Mesendoderm (in vitro differentiated cells): ENCODE results near the gene ADARB2. TPM values are rescaled to one million over a fixed set of nuclear protein-coding genes. Genes with fewer than 3 reads are reported as not detected.

Source experiments
- DNase-seq: peaks from one replicate; pipeline ENCODE4 v3.0.0; 2013
- H2AK5ac ChIP-seq: 2 replicates; pipeline ENCODE4 v1.6.1; 2013; ENCODE audit warnings: low read length, inconsistent platforms
- H2BK120ac ChIP-seq: 2 replicates; pipeline ENCODE4 v1.6.1; 2013; ENCODE audit warnings: low read depth, mild to moderate bottlenecking, low read length, moderate library complexity, mixed read lengths
- H2BK15ac ChIP-seq: replicated peaks from 2 replicates; pipeline ENCODE4 v1.6.1; 2013; ENCODE audit warnings: low read depth, mild to moderate bottlenecking, moderate library complexity
- H2BK5ac ChIP-seq: 2 replicates; pipeline ENCODE4 v1.6.1; 2013; ENCODE audit warnings: low read length, inconsistent platforms
- H3K18ac ChIP-seq: 2 replicates; pipeline ENCODE4 v1.6.1; 2013; ENCODE audit warnings: mild to moderate bottlenecking, low read length, mixed read lengths
- H3K23ac ChIP-seq: one replicate; pipeline ENCODE4 v1.6.1; 2013; ENCODE audit warnings: low read length
- H3K27ac ChIP-seq: 2 replicates; pipeline ENCODE4 v1.5.1; 2013; ENCODE audit warnings: low read depth, mild to moderate bottlenecking, inconsistent platforms, low read length, moderate library complexity
- H3K27me3 ChIP-seq: 2 replicates; pipeline ENCODE4 v1.6.1; 2013; ENCODE audit warnings: low read length, control low read depth, mild to moderate bottlenecking, inconsistent platforms; ENCODE audit not compliant: insufficient read depth, poor library complexity
- H3K36me3 ChIP-seq: 2 replicates; pipeline ENCODE4 v1.6.1; 2013; ENCODE audit warnings: low read length, inconsistent platforms; ENCODE audit not compliant: control insufficient read depth, insufficient read depth
- H3K4ac ChIP-seq: one replicate; pipeline ENCODE4 v1.6.1; 2013; ENCODE audit warnings: low read depth, mild to moderate bottlenecking, low read length, moderate library complexity
- H3K4me1 ChIP-seq: 2 replicates; pipeline ENCODE4 v1.6.1; 2013; ENCODE audit warnings: low read depth, low read length, inconsistent platforms; ENCODE audit not compliant: control insufficient read depth
- H3K4me2 ChIP-seq: 2 replicates; pipeline ENCODE4 v1.6.1; 2013; ENCODE audit warnings: low read length
- H3K4me3 ChIP-seq: 2 replicates; pipeline ENCODE4 v1.5.1; 2013; ENCODE audit warnings: mild to moderate bottlenecking, low read length
- H3K56ac ChIP-seq: one replicate; pipeline ENCODE4 v1.6.1; 2013; ENCODE audit warnings: low read length
- H3K79me1 ChIP-seq: 2 replicates; pipeline ENCODE4 v1.6.1; 2013; ENCODE audit warnings: low read length, inconsistent platforms
- H3K79me2 ChIP-seq: 2 replicates; pipeline ENCODE4 v1.6.1; 2013; ENCODE audit warnings: mild to moderate bottlenecking, low read length; ENCODE audit not compliant: control insufficient read depth, insufficient read depth
- H3K9ac ChIP-seq: 2 replicates; pipeline ENCODE4 v1.6.1; 2013; ENCODE audit warnings: low read length, inconsistent platforms
- H4K5ac ChIP-seq: one replicate; pipeline ENCODE4 v1.6.1; 2013; ENCODE audit warnings: low read length
- H4K8ac ChIP-seq: one replicate; pipeline ENCODE4 v1.6.1; 2013; ENCODE audit warnings: low read depth, mild to moderate bottlenecking, control low read depth, low read length, moderate library complexity
- WGBS: extraction: QIAGEN DNeasy Blood & Tissue Kit; methylation state at CpG from one replicate; pipeline ENCODE4 v1.1.7; 2013; ENCODE audit warnings: low lambda C conversion rate, missing lambda C conversion rate; ENCODE audit not compliant: insufficient coverage; ENCODE audit errors: extremely low coverage; 5-methylcytosine and 5-hydroxymethylcytosine counted together
- polyA plus RNA-seq, 2 experiments: library from polyadenylated mRNA; stranded (reverse); fragments of 200-250 nt; gene quantifications; one replicate each; pipeline ENCODE4 v1.2.3, GENCODE V29; 2013

ADARB2 gene
- 0.76 TPM for polyA plus RNA-seq (2013, experiment 1 of 2)
- polyA plus RNA-seq (2013, experiment 2 of 2), result 0.70 TPM

DNA sequence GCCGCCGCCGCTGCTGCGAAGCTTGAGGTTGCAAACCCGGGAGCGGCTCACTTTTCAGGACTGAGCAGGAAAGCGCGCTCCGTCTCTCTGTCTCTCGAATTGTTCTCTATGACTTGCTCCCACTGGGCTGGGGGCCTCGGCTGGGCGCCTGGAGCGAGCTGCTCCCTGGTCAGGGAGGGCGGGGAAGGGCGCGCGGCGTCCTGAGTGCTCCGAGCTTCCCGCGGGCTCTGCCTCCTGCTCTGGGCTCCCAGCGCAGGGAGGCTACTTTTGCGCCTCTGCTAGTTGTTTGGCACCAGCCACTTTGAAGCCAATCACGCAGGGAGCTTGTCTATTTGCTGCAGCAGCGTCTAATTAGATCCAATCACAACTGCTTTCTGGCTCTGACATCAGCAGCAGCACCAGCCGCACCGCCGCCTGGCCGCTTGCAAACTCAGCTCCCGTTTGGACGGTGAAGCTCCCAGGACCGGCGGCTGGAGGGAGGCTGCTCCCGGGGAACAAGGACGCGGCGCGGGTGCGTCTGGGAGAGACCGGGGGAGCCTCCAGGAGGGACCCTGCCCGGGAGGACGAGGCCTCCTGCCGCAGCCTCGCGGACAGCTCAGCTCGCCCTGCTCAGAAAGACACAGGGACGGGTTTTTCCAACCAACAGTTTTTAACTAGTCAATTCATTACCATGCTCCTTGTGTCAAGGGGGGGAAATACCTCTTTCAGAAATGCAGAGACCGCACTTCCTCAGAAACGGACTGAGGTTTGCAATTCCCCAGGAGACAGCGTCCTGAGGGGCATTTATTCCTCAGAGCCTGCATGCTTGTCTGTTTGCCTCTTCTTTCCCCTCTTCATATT is at the start of gene ADARB2:
ADARB2 (minus strand) TSS at position 304 of the 840 bp plus-strand sequence.
- Histone ChIP-seq H3K79me1 (no peaks in the 10 kb centered on the region), H4K5ac (no peak within 1 kb of the TSS), H3K79me2 (no peaks in the 10 kb centered on the region), H3K27me3 (peaks cover 9% of the 10 kb centered on the region), H3K9ac (peak within 1 kb of the TSS; percentile 48), H3K4me1 (no peaks in the 10 kb centered on the region), H3K18ac (no peak within 1 kb of the TSS), H3K4me3 (no peak within 1 kb of the TSS), H4K8ac (no peak within 1 kb of the TSS), H2AK5ac (no peak within 1 kb of the TSS), H2BK5ac (no peak within 1 kb of the TSS), H3K36me3 (no peaks in the 10 kb centered on the region), H3K4me2 (peak within 1 kb of the TSS; percentile 55), H2BK15ac (no peak within 1 kb of the TSS), H2BK120ac (no peak within 1 kb of the TSS), H3K56ac (peak within 1 kb of the TSS; percentile 74), H3K27ac (no peak within 1 kb of the TSS), H3K4ac (no peak within 1 kb of the TSS), H3K23ac (no peak within 1 kb of the TSS)
- no CpG with 5 or more reads among the region's 50 CpGs for WGBS
- peak; percentile 95 for DNase-seq

DNA sequence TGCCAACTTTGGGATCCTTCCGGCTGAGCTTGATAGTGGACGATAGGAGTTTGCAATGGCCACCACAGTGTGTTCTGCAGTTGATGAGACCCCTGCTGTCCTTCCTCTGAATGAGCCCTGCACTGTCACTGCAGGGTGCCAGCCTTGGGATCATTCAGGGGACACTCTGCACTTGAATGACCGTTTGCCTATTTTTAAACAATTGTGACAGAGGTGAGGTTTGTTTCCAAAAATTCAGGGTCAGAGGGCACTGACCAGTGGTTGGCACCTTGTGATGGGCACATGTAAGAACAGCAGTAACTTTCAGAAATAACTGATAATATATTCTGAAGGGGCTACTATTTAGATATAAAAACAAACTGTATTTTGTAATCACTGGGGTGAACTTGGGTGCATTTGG is 48.5 kb upstream of the ADARB2 start:
- Histone ChIP-seq H2BK5ac (no peak overlapping the region), H3K36me3 (no peaks in the 10 kb centered on the region), H3K23ac (no peak overlapping the region), H3K4me1 (no peaks in the 10 kb centered on the region), H3K79me1 (no peaks in the 10 kb centered on the region), H2AK5ac (no peak overlapping the region), H4K5ac (no peak overlapping the region), H3K27me3 (no peaks in the 10 kb centered on the region), H3K18ac (no peak overlapping the region), H2BK15ac (no peak overlapping the region), H4K8ac (no peak overlapping the region), H3K56ac (no peak overlapping the region), H3K27ac (no peak overlapping the region), H2BK120ac (no peak overlapping the region), H3K4me3 (no peak overlapping the region), H3K79me2 (no peaks in the 10 kb centered on the region), H3K4me2 (no peak overlapping the region), H3K9ac (no peak overlapping the region), H3K4ac (no peak overlapping the region)
- no peak for DNase-seq
- WGBS, result no CpG with 5 or more reads among the region's 3 CpGs

DNA sequence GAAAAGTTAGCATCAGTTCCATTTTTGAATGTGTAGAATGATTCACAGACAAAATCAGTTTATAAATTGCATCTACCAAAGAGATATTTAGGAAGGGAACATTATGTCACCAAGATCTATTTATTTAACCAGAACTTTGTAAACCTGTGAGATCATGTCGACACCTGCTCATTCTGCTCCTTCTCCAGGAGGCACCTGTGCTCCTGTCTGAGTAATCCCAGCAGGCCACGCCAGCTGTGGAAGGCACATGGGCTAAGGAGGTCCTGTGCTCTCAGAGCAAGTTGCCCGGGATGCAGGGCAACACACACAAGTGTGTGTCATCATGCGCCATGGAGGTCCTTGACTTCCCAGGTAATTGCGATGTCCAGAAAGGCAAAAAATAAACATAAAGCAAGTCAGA is 45.5 kb upstream of the ADARB2 start:
- no peaks in the 10 kb centered on the region for H3K79me1 ChIP-seq
- H3K9ac ChIP-seq, result no peak overlapping the region
- H3K4me3 ChIP-seq, result no peak overlapping the region
- no peaks in the 10 kb centered on the region for H3K27me3 ChIP-seq
- H3K4me1 ChIP-seq, result no peaks in the 10 kb centered on the region
- H3K79me2 ChIP-seq, result no peaks in the 10 kb centered on the region
- no peak overlapping the region for H2AK5ac ChIP-seq
- H2BK120ac ChIP-seq, result no peak overlapping the region
- H3K56ac ChIP-seq, result no peak overlapping the region
- no peaks in the 10 kb centered on the region for H3K36me3 ChIP-seq
- no peak overlapping the region for H3K18ac ChIP-seq
- H2BK5ac ChIP-seq, result no peak overlapping the region
- no CpG with 5 or more reads among the region's 5 CpGs for WGBS
- no peak for DNase-seq
- no peak overlapping the region for H3K4ac ChIP-seq
- no peak overlapping the region for H3K27ac ChIP-seq
- H4K5ac ChIP-seq, result no peak overlapping the region
- no peak overlapping the region for H2BK15ac ChIP-seq
- H4K8ac ChIP-seq, result no peak overlapping the region
- H3K4me2 ChIP-seq, result no peak overlapping the region
- no peak overlapping the region for H3K23ac ChIP-seq

DNA sequence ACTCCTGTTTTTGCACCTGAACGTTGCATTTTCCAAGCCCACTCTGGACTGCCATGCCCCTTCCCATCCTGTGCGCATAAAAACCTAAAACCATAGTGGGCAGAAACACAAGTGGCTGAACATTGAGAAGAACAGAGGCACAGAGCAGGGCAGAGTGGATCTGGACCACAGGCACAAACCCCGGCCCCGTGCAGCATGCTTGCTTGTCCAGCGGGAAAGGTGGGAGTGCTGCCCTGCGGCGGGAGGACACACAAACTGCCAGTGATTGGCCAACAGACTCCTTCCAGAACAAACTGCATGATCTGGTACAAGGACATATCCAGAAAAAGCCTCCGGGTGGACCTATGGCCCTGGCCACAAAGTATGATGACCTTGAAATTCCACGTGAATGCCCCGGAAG is 42.5 kb upstream of the ADARB2 start:
- no peaks in the 10 kb centered on the region for H3K36me3 ChIP-seq
- H3K79me1 ChIP-seq, result no peaks in the 10 kb centered on the region
- no peak overlapping the region for H3K27ac ChIP-seq
- H3K18ac ChIP-seq, result no peak overlapping the region
- H3K4me1 ChIP-seq, result no peaks in the 10 kb centered on the region
- H4K8ac ChIP-seq, result no peak overlapping the region
- H3K9ac ChIP-seq, result no peak overlapping the region
- no peak overlapping the region for H2BK15ac ChIP-seq
- no peak overlapping the region for H4K5ac ChIP-seq
- H2BK5ac ChIP-seq, result no peak overlapping the region
- H3K27me3 ChIP-seq, result no peaks in the 10 kb centered on the region
- no peak overlapping the region for H3K56ac ChIP-seq
- no peak overlapping the region for H3K4me3 ChIP-seq
- no peak overlapping the region for H3K4me2 ChIP-seq
- H3K4ac ChIP-seq, result no peak overlapping the region
- no peaks in the 10 kb centered on the region for H3K79me2 ChIP-seq
- no peak overlapping the region for H2AK5ac ChIP-seq
- DNase-seq, result no peak
- no peak overlapping the region for H2BK120ac ChIP-seq
- no CpG with 5 or more reads among the region's 10 CpGs for WGBS
- H3K23ac ChIP-seq, result no peak overlapping the region

DNA sequence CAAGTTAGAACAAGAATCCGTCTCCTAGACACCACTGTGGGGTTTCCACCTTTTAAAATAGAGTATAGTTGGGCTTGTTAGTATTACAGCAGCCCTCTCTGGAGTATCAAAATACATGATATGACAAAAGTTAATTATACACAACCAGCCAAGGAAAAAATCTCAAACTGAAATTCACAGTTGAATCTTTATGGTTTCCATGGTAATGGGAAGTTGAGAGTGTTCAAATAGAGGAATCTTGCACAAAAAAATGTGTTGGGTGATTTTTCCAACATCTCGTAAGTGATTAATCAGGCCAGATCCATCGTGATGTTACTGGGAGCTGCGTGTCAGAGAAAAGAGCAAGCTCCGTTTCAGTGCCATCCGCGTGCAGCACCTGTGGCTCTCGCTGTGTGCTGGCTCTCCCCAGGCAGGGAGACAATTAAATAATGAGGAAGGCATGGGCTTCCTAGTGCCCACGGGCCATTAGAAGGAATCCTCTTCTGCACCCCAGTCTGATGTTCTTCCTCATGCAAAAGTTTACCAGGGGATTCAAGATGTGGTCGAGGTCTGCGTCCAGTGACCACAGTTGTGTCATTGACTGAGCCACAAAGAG is 41.1 kb upstream of the ADARB2 start:
- no peak overlapping the region for H4K5ac ChIP-seq

More for the DNA sequence above, 41.1 kb upstream of the ADARB2 start:
- no peak overlapping the region for H3K56ac ChIP-seq
- no peak overlapping the region for H3K4me3 ChIP-seq
- H3K9ac ChIP-seq, result no peak overlapping the region
- H3K27me3 ChIP-seq, result no peaks in the 10 kb centered on the region
- DNase-seq, result no peak
- H3K27ac ChIP-seq, result no peak overlapping the region
- WGBS, result no CpG with 5 or more reads among the region's 11 CpGs
- no peaks in the 10 kb centered on the region for H3K79me2 ChIP-seq
- no peak overlapping the region for H2BK15ac ChIP-seq
- no peak overlapping the region for H2BK5ac ChIP-seq
- no peak overlapping the region for H3K18ac ChIP-seq
- H3K23ac ChIP-seq, result no peak overlapping the region
- no peaks in the 10 kb centered on the region for H3K36me3 ChIP-seq
- no peak overlapping the region for H2BK120ac ChIP-seq
- H3K79me1 ChIP-seq, result no peaks in the 10 kb centered on the region
- no peak overlapping the region for H2AK5ac ChIP-seq
- no peak overlapping the region for H4K8ac ChIP-seq
- H3K4ac ChIP-seq, result no peak overlapping the region
- H3K4me1 ChIP-seq, result no peaks in the 10 kb centered on the region
- H3K4me2 ChIP-seq, result no peak overlapping the region
